Stimulated activated CD4-positive, alpha-beta T cell treated with anti-CD3 and anti-CD28 coated beads, Interleukin-4, amount 100 ng/mL, for 48 hours (primary cell): ENCODE measurements around the gene PSORS1C1.

Experiments
- DNase-seq, 2 donors: peaks; one replicate each; pipeline ENCODE4 v3.0.0-alpha.2; 2020; ENCODE audit warnings: low read depth in 2 of 2

The PSORS1C1 gene

GRCh38 chr6:31096215-31096614 is 18.4 kb upstream of the PSORS1C1 start:
- no peak for DNase-seq

- DNase-seq, result no peak
Observed at GRCh38 chr6:31096656-31097055, 17.9 kb upstream of the PSORS1C1 start.

- no peak for DNase-seq
Observed at GRCh38 chr6:31098449-31098938, 16.1 kb upstream of the PSORS1C1 start.

GRCh38 chr6:31103136-31103535 is 11.5 kb upstream of the PSORS1C1 start:
- DNase-seq, result no peak

GRCh38 chr6:31107052-31107451 is 7.5 kb upstream of the PSORS1C1 start:
- no peak for DNase-seq

GRCh38 chr6:31110825-31111582 is 3.6 kb upstream of the PSORS1C1 start:
- DNase-seq, result no peak

- no peak for DNase-seq
Observed at GRCh38 chr6:31111712-31112111, 2.9 kb upstream of the PSORS1C1 start.

GRCh38 chr6:31112478-31112877 is 2.1 kb upstream of the PSORS1C1 start, which contains the start of gene C6orf15:
Gene C6orf15 (minus strand): TSS chr6:31112575. CDS start chr6:31112555, 20 bp downstream.
- no peak for DNase-seq

GRCh38 chr6:31113861-31114540 is 599 bp upstream of the PSORS1C1 start:
- no peak for DNase-seq

GRCh38 chr6:31114970-31115849 is 610 bp downstream of the PSORS1C1 start:
- DNase-seq, result no peak

- DNase-seq, result no peak
Observed at GRCh38 chr6:31115941-31116560, 1.5 kb downstream of the PSORS1C1 start.

- DNase-seq, result no peak
Observed at GRCh38 chr6:31116661-31117385, 2.2 kb downstream of the PSORS1C1 start.

- DNase-seq, result no peak
Observed at GRCh38 chr6:31118178-31118577, 3.6 kb downstream of the PSORS1C1 start.

- no peak for DNase-seq
Observed at GRCh38 chr6:31120151-31120915, 5.7 kb downstream of the PSORS1C1 start, which contains the start of gene CDSN. Gene CDSN (minus strand): TSS chr6:31120446. CDS start chr6:31120419, 27 bp downstream.

GRCh38 chr6:31121131-31121790 is 6.7 kb downstream of the PSORS1C1 start:
- no peak for DNase-seq

- no peak for DNase-seq
Observed at GRCh38 chr6:31122791-31123706, 8.4 kb downstream of the PSORS1C1 start.

GRCh38 chr6:31125162-31125561 is 10.6 kb downstream of the PSORS1C1 start:
- no peak for DNase-seq

GRCh38 chr6:31125586-31126363 is 11.2 kb downstream of the PSORS1C1 start:
- no peak for DNase-seq
